Measurements from ENCODE around the gene NTRK2.

Gene NTRK2

GRCh38 chr9:84699984-84700383 is 30.5 kb downstream of the NTRK2 start:
- peaks cover 2% of the 10 kb centered on the region for H4K20me1 ChIP-seq (ENCODE audit: insufficient read depth, low read length, poor library complexity, severe bottlenecking)
- no peaks in the 10 kb centered on the region for H3K27me3 ChIP-seq (ENCODE audit: insufficient read depth, low read length, poor library complexity, severe bottlenecking)
- no peaks in the 10 kb centered on the region for H3K9me2 ChIP-seq (replicated peaks; ENCODE audit: low read depth, low read length)
- no peaks in the 10 kb centered on the region for H3K79me2 ChIP-seq (ENCODE audit: insufficient read depth, low read length)
- no peak overlapping the region for H3K4me2 ChIP-seq (ENCODE audit: low read depth, low read length, poor library complexity, severe bottlenecking)
- no peaks in the 10 kb centered on the region for H3K9me3 ChIP-seq (ENCODE audit: insufficient read depth, low read depth, low read length)
- no peak overlapping the region for H3K9ac ChIP-seq (ENCODE audit: low read depth, low read length, poor library complexity, severe bottlenecking)
- H3F3A ChIP-seq (ENCODE audit: low read depth): no peaks in the 10 kb centered on the region
- no peak overlapping the region for H2AFZ ChIP-seq (ENCODE audit: low read length)
- no peaks in the 10 kb centered on the region for H3K36me3 ChIP-seq (ENCODE audit: insufficient read depth, low read length)
- no peaks in the 10 kb centered on the region for H3K4me1 ChIP-seq (ENCODE audit: insufficient read depth, low read length, poor library complexity, severe bottlenecking)
- no peak overlapping the region for H3K4me3 ChIP-seq (ENCODE audit: low read length, poor library complexity, severe bottlenecking)
- no peak for TF ChIP-seq EZH2phosphoT487 (IDR thresholded peaks at IDR 0.05; ENCODE audit: borderline replicate concordance)
- TF ChIP-seq CTCF (conservative IDR thresholded peaks at IDR 0.05; ENCODE audit: low read length): no peak

- Histone ChIP-seq H3F3A (ENCODE audit: low read depth) (no peaks in the 10 kb centered on the region), H4K20me1 (ENCODE audit: insufficient read depth, low read length, poor library complexity, severe bottlenecking) (peaks cover 2% of the 10 kb centered on the region), H2AFZ (ENCODE audit: low read length) (no peak overlapping the region), H3K27me3 (ENCODE audit: insufficient read depth, low read length, poor library complexity, severe bottlenecking) (no peaks in the 10 kb centered on the region), H3K9me3 (ENCODE audit: insufficient read depth, low read depth, low read length) (no peaks in the 10 kb centered on the region), H3K4me2 (ENCODE audit: low read depth, low read length, poor library complexity, severe bottlenecking) (no peak overlapping the region), H3K4me1 (ENCODE audit: insufficient read depth, low read length, poor library complexity, severe bottlenecking) (no peaks in the 10 kb centered on the region), H3K9me2 (replicated peaks; ENCODE audit: low read depth, low read length) (no peaks in the 10 kb centered on the region), H3K79me2 (ENCODE audit: insufficient read depth, low read length) (no peaks in the 10 kb centered on the region), H3K36me3 (ENCODE audit: insufficient read depth, low read length) (no peaks in the 10 kb centered on the region), H3K9ac (ENCODE audit: low read depth, low read length, poor library complexity, severe bottlenecking) (no peak overlapping the region), H3K4me3 (ENCODE audit: low read length, poor library complexity, severe bottlenecking) (no peak overlapping the region)
- no peak for TF ChIP-seq CTCF (conservative IDR thresholded peaks at IDR 0.05; ENCODE audit: low read length)
- no peak for TF ChIP-seq EZH2phosphoT487 (IDR thresholded peaks at IDR 0.05; ENCODE audit: borderline replicate concordance)
Measured at GRCh38 chr9:84701801-84702200, 32.3 kb downstream of the NTRK2 start.

GRCh38 chr9:84702471-84702870 is 32.9 kb downstream of the NTRK2 start:
- no peaks in the 10 kb centered on the region for H3K4me1 ChIP-seq (ENCODE audit: insufficient read depth, low read length, poor library complexity, severe bottlenecking)
- H3F3A ChIP-seq (ENCODE audit: low read depth): no peaks in the 10 kb centered on the region
- no peaks in the 10 kb centered on the region for H3K36me3 ChIP-seq (ENCODE audit: insufficient read depth, low read length)
- no peaks in the 10 kb centered on the region for H3K79me2 ChIP-seq (ENCODE audit: insufficient read depth, low read length)
- H4K20me1 ChIP-seq (ENCODE audit: insufficient read depth, low read length, poor library complexity, severe bottlenecking): peaks cover 2% of the 10 kb centered on the region
- no peak overlapping the region for H3K4me2 ChIP-seq (ENCODE audit: low read depth, low read length, poor library complexity, severe bottlenecking)
- no peaks in the 10 kb centered on the region for H3K9me3 ChIP-seq (ENCODE audit: insufficient read depth, low read depth, low read length)
- no peaks in the 10 kb centered on the region for H3K9me2 ChIP-seq (replicated peaks; ENCODE audit: low read depth, low read length)
- H2AFZ ChIP-seq (ENCODE audit: low read length): no peak overlapping the region
- H3K27me3 ChIP-seq (ENCODE audit: insufficient read depth, low read length, poor library complexity, severe bottlenecking): no peaks in the 10 kb centered on the region
- no peak for TF ChIP-seq CTCF (conservative IDR thresholded peaks at IDR 0.05; ENCODE audit: low read length)
- no peak overlapping the region for H3K9ac ChIP-seq (ENCODE audit: low read depth, low read length, poor library complexity, severe bottlenecking)
- no peak overlapping the region for H3K4me3 ChIP-seq (ENCODE audit: low read length, poor library complexity, severe bottlenecking)

Data from Loucy (cell line).